Measurements from ENCODE around the gene CLCN5. TPM values are rescaled to one million over a fixed set of nuclear protein-coding genes. Genes with fewer than 3 reads are reported as not detected.

Gene CLCN5
- total RNA-seq, 1 experiment from 2014 or later: 23.6 TPM

DNA sequence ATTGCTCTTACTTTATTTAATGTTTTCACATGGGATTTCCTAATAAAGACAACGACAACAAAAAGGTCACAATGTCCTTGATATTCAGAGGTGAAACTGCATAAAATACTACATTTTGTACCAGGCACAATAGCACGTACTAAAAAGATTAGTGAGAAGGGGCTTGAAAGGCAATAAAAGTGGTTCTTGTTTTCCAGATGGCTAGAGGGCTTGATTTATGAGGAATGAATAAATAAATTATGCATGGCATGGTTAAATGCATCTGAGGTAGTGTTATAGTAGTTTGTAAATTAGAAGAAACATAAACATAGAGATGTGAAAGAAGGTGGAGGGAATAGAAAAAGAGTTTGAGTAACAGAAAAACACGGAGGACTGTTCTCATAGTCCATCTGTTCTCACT is 123.4 kb downstream of the CLCN5 start:
- intact Hi-C loops (cut with micrococcal nuclease; ENCODE audit: unreplicated experiment): no loop called here

DNA sequence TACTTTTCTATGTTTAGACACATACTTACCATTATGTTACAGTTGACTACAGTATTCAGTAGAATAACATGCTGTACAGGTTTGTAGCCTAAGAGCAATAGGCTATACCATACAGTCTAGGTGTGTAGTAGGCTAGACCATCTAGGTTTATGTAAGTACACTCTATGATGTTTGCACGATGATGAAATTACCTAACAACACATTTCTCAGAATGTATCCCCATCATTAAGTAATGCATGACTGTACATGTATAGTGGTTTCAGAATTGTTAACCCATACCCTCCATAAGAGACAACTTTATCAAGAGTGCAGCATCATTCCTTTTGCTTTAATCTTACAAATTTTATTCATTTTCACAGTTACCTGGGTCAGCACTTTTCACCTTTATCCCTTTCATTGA is 126.8 kb downstream of the CLCN5 start:
- no peak for ATAC-seq
- Histone ChIP-seq H3K4me3 (ENCODE audit: low read depth in 2 of 2, low read length in 2 of 2) (no peak overlapping the region), H3K4me1 (ENCODE audit: control insufficient read depth, insufficient read depth, low read length) (no peaks in the 10 kb centered on the region), H3K27ac (ENCODE audit: low read length) (no peak overlapping the region), H3K36me3 (ENCODE audit: control insufficient read depth, insufficient read depth, low read length) (no peaks in the 10 kb centered on the region), H3K9me3 (ENCODE audit: control insufficient read depth, insufficient read depth, low read depth, low read length) (no peaks in the 10 kb centered on the region), H3K27me3 (ENCODE audit: control insufficient read depth, insufficient read depth, low read length) (no peaks in the 10 kb centered on the region)
- no TSS peak for BruUV-seq (replicated peaks)
- TF ChIP-seq SIN3A (IDR thresholded peaks at IDR 0.05; ENCODE audit: borderline replicate concordance, insufficient read depth, low read depth, low read length) (no peak), TCF7L2 (IDR thresholded peaks at IDR 0.05; ENCODE audit: low read depth, low read length) (no peak), POLR2AphosphoS5 (IDR thresholded peaks at IDR 0.05; ENCODE audit: low read depth, low read length) (no peak)
- TF ChIP-seq, protein P1, sequence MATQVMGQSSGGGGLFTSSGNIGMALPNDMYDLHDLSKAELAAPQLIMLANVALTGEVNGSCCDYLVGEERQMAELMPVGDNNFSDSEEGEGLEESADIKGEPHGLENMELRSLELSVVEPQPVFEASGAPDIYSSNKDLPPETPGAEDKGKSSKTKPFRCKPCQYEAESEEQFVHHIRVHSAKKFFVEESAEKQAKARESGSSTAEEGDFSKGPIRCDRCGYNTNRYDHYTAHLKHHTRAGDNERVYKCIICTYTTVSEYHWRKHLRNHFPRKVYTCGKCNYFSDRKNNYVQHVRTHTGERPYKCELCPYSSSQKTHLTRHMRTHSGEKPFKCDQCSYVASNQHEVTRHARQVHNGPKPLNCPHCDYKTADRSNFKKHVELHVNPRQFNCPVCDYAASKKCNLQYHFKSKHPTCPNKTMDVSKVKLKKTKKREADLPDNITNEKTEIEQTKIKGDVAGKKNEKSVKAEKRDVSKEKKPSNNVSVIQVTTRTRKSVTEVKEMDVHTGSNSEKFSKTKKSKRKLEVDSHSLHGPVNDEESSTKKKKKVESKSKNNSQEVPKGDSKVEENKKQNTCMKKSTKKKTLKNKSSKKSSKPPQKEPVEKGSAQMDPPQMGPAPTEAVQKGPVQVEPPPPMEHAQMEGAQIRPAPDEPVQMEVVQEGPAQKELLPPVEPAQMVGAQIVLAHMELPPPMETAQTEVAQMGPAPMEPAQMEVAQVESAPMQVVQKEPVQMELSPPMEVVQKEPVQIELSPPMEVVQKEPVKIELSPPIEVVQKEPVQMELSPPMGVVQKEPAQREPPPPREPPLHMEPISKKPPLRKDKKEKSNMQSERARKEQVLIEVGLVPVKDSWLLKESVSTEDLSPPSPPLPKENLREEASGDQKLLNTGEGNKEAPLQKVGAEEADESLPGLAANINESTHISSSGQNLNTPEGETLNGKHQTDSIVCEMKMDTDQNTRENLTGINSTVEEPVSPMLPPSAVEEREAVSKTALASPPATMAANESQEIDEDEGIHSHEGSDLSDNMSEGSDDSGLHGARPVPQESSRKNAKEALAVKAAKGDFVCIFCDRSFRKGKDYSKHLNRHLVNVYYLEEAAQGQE (IDR thresholded peaks at IDR 0.05; ENCODE audit: insufficient read depth in 1 of 2, low read depth in 2 of 2, low read length in 1 of 2): no peak
- TF ChIP-seq, protein P2, sequence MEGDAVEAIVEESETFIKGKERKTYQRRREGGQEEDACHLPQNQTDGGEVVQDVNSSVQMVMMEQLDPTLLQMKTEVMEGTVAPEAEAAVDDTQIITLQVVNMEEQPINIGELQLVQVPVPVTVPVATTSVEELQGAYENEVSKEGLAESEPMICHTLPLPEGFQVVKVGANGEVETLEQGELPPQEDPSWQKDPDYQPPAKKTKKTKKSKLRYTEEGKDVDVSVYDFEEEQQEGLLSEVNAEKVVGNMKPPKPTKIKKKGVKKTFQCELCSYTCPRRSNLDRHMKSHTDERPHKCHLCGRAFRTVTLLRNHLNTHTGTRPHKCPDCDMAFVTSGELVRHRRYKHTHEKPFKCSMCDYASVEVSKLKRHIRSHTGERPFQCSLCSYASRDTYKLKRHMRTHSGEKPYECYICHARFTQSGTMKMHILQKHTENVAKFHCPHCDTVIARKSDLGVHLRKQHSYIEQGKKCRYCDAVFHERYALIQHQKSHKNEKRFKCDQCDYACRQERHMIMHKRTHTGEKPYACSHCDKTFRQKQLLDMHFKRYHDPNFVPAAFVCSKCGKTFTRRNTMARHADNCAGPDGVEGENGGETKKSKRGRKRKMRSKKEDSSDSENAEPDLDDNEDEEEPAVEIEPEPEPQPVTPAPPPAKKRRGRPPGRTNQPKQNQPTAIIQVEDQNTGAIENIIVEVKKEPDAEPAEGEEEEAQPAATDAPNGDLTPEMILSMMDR (IDR thresholded peaks at IDR 0.05): no peak
- no peak for DNase-seq (ENCODE audit: low read depth, low spot score)
- intact Hi-C loops (cut with micrococcal nuclease; ENCODE audit: unreplicated experiment) (no loop called here), in situ Hi-C loops (cut with HindIII; ENCODE audit: low pct_unique_long_range_greater_than_20kb, low sequenced_read_pairs) (no loop called here)
- CTCF ChIA-PET: no interaction called here
- POLR2A ChIA-PET: no interaction called here

More for the DNA sequence above, 123.4 kb downstream of the CLCN5 start:
- H3K9me3 ChIP-seq (ENCODE audit: control insufficient read depth, insufficient read depth, low read depth, low read length): no peaks in the 10 kb centered on the region
- no peak overlapping the region for H3K27ac ChIP-seq (ENCODE audit: low read length)
- ChIA-PET CTCF (no interaction called here), POLR2A (no interaction called here)
- DNase-seq (ENCODE audit: low read depth, low spot score) (no peak), ATAC-seq (no peak)
- H3K36me3 ChIP-seq (ENCODE audit: control insufficient read depth, insufficient read depth, low read length): no peaks in the 10 kb centered on the region
- TF ChIP-seq POLR2AphosphoS5 (IDR thresholded peaks at IDR 0.05; ENCODE audit: low read depth, low read length) (no peak), TCF7L2 (IDR thresholded peaks at IDR 0.05; ENCODE audit: low read depth, low read length) (no peak), SIN3A (IDR thresholded peaks at IDR 0.05; ENCODE audit: borderline replicate concordance, insufficient read depth, low read depth, low read length) (no peak)
- TF ChIP-seq, protein P1 (IDR thresholded peaks at IDR 0.05; ENCODE audit: insufficient read depth in 1 of 2, low read depth in 2 of 2, low read length in 1 of 2): no peak
- TF ChIP-seq, protein P2 (IDR thresholded peaks at IDR 0.05): no peak
- no TSS peak for BruUV-seq (replicated peaks)
- in situ Hi-C loops (cut with HindIII; ENCODE audit: low pct_unique_long_range_greater_than_20kb, low sequenced_read_pairs): no loop called here
- no peak overlapping the region for H3K4me3 ChIP-seq (ENCODE audit: low read depth in 2 of 2, low read length in 2 of 2)
- no peaks in the 10 kb centered on the region for H3K27me3 ChIP-seq (ENCODE audit: control insufficient read depth, insufficient read depth, low read length)
- no peaks in the 10 kb centered on the region for H3K4me1 ChIP-seq (ENCODE audit: control insufficient read depth, insufficient read depth, low read length)
